Liver (tissue), 9 donors: ENCODE measurements around the gene SEMA3G. TPM values are rescaled to one million over a fixed set of nuclear protein-coding genes. Genes with fewer than 3 reads are reported as not detected.

Source experiments
- DNase-seq: peaks from one replicate; pipeline ENCODE4 v3.0.0-alpha.2; 2017; ENCODE audit warnings: low spot score
- H3K27ac ChIP-seq, 2 donors: one replicate each; pipeline ENCODE4 v1.7.0; 2013; ENCODE audit warnings: inconsistent platforms in 2 of 2, low read length in 2 of 2, control low read depth in 1 of 2, low read depth in 1 of 2, mild to moderate bottlenecking in 1 of 2
- H3K27me3 ChIP-seq, 4 donors: one replicate each; pipeline versions ENCODE4 v1.6.1 to v1.7.0; 2013; ENCODE audit warnings: low read length in 3 of 4, inconsistent platforms in 1 of 4, mild to moderate bottlenecking in 1 of 4, moderate library complexity in 1 of 4; ENCODE audit not compliant: control insufficient read depth in 4 of 4, insufficient read depth in 4 of 4
- H3K36me3 ChIP-seq, 4 donors: one replicate each; pipeline versions ENCODE4 v1.6.1 to v1.7.0; 2013; ENCODE audit warnings: low read length in 3 of 4, mild to moderate bottlenecking in 3 of 4, low read depth in 1 of 4, moderate library complexity in 1 of 4; ENCODE audit not compliant: control insufficient read depth in 4 of 4, insufficient read depth in 3 of 4
- H3K4me1 ChIP-seq, 4 donors: one replicate each; pipeline versions ENCODE4 v1.6.1 to v1.7.0; 2013; ENCODE audit warnings: low read length in 3 of 4, mild to moderate bottlenecking in 3 of 4, moderate library complexity in 1 of 4; ENCODE audit not compliant: control insufficient read depth in 4 of 4, insufficient read depth in 4 of 4
- H3K4me3 ChIP-seq, 3 donors: one replicate each; pipeline versions ENCODE4 v1.6.1 to v1.7.0; 2013; ENCODE audit warnings: low read length in 3 of 3, control low read depth in 1 of 3, low read depth in 1 of 3, mild to moderate bottlenecking in 1 of 3
- H3K9ac ChIP-seq, 2 donors: one replicate each; pipeline ENCODE4 v1.7.0; 2013; ENCODE audit warnings: low read length in 2 of 2, mild to moderate bottlenecking in 2 of 2, moderate library complexity in 2 of 2, control low read depth in 1 of 2, low read depth in 1 of 2
- H3K9me3 ChIP-seq, 4 donors: one replicate each; pipeline versions ENCODE4 v1.6.1 to v1.7.0; 2013; ENCODE audit warnings: low read length in 3 of 4; ENCODE audit not compliant: control insufficient read depth in 4 of 4
- EGR1 ChIP-seq, 2 donors: IDR thresholded peaks; 2 replicates each; pipeline ENCODE4 v1.6.1; 2016 to 2018; ENCODE audit warnings: antibody characterized with exemption in 2 of 2, low read depth in 2 of 2
- FOXA1 ChIP-seq: IDR thresholded peaks from 2 replicates; pipeline ENCODE4 v1.6.1; 2016; ENCODE audit warnings: antibody characterized with exemption
- FOXA2 ChIP-seq: IDR thresholded peaks from 2 replicates; pipeline ENCODE4 v1.6.1; 2016; ENCODE audit warnings: antibody characterized with exemption
- GABPA ChIP-seq, 2 donors: IDR thresholded peaks in 1 of 2; conservative IDR thresholded peaks in 1 of 2; 2 replicates each; pipeline ENCODE4 v1.6.1; 2016; ENCODE audit warnings: antibody characterized with exemption in 2 of 2, mild to moderate bottlenecking in 1 of 2, moderate library complexity in 1 of 2
- HNF4A ChIP-seq, 2 donors: conservative IDR thresholded peaks; 2 replicates each; pipeline ENCODE4 v1.6.1; 2016; ENCODE audit warnings: antibody characterized with exemption in 2 of 2, mild to moderate bottlenecking in 2 of 2
- HNF4G ChIP-seq: IDR thresholded peaks from 2 replicates; pipeline ENCODE4 v1.6.1; 2016; ENCODE audit warnings: antibody characterized with exemption
- JUND ChIP-seq, 2 donors: IDR thresholded peaks; 2 replicates each; pipeline ENCODE4 v1.6.1; 2016; ENCODE audit warnings: antibody characterized with exemption in 2 of 2
- MAX ChIP-seq: IDR thresholded peaks from 2 replicates; pipeline ENCODE4 v1.6.1; 2016; ENCODE audit warnings: antibody characterized with exemption
- NR2F2 ChIP-seq: IDR thresholded peaks from 2 replicates; pipeline ENCODE4 v1.6.1; 2016; ENCODE audit warnings: antibody characterized with exemption
- RAD21 ChIP-seq, 2 donors: IDR thresholded peaks; 2 replicates each; pipeline ENCODE4 v1.6.1; 2016; ENCODE audit warnings: antibody characterized with exemption in 2 of 2, mild to moderate bottlenecking in 2 of 2
- RXRA ChIP-seq, 2 donors: IDR thresholded peaks; 2 replicates each; pipeline ENCODE4 v1.6.1; 2017 to 2018; ENCODE audit warnings: antibody characterized with exemption in 2 of 2, mild to moderate bottlenecking in 1 of 2
- SP1 ChIP-seq: IDR thresholded peaks from 2 replicates; pipeline ENCODE4 v1.6.1; 2018; ENCODE audit warnings: antibody characterized with exemption, mild to moderate bottlenecking
- TAF1 ChIP-seq: conservative IDR thresholded peaks from 2 replicates; pipeline ENCODE4 v1.6.1; 2016; ENCODE audit warnings: antibody characterized with exemption, mild to moderate bottlenecking
- YY1 ChIP-seq: IDR thresholded peaks from 2 replicates; pipeline ENCODE4 v1.6.1; 2016; ENCODE audit warnings: antibody characterized with exemption, mild to moderate bottlenecking
- WGBS: extraction: QIAGEN DNeasy Blood & Tissue Kit; methylation state at CpG from one replicate; pipeline ENCODE4 v1.1.7; 2013; 5-methylcytosine and 5-hydroxymethylcytosine counted together
- polyA plus RNA-seq, 2 donors: library from polyadenylated mRNA; stranded (reverse) in 1 of 2; unstranded in 1 of 2; fragments of 200-250 nt in 1 of 2; fragments of >200 nt in 1 of 2; fragmentation: Nextera tagmentation in 1 of 2; extraction: Ambion mirVana in 1 of 2; gene quantifications; one replicate each; pipeline versions ENCODE4 v1.2.1 to v1.2.3, GENCODE V29; 2013 to 2015
- total RNA-seq, 2 donors: library from RNA; depleted of rRNA; stranded (reverse); fragments of >200 nt; gene quantifications; one replicate each; pipeline ENCODE4 v1.2.3, GENCODE V29; 2014
- TF ChIP-seq, protein P1 (sequence below): fragments of 150-350 bp; IDR thresholded peaks from 2 replicates; pipeline ENCODE4 v1.5.1; 2017; ENCODE audit warnings: improper control_type of control experiment, low read depth, low read length; ENCODE audit not compliant: missing input control
- TF ChIP-seq, protein P2 (sequence below): IDR thresholded peaks from 2 replicates; pipeline ENCODE4 v1.6.1; 2016; ENCODE audit warnings: antibody characterized with exemption, mild to moderate bottlenecking
- TF ChIP-seq, protein P3 (sequence below): IDR thresholded peaks from 2 replicates; pipeline ENCODE4 v1.6.1; 2016; ENCODE audit warnings: antibody characterized with exemption
- donor health status: healthy.
- donor health status: healthy.
- donor health status: healthy.
- donor health status: healthy.
- donor health status: healthy.

Gene SEMA3G
- total and polyA plus RNA-seq, 4 donors, result 0.47 to 1.2 (median 0.74) TPM

DNA sequence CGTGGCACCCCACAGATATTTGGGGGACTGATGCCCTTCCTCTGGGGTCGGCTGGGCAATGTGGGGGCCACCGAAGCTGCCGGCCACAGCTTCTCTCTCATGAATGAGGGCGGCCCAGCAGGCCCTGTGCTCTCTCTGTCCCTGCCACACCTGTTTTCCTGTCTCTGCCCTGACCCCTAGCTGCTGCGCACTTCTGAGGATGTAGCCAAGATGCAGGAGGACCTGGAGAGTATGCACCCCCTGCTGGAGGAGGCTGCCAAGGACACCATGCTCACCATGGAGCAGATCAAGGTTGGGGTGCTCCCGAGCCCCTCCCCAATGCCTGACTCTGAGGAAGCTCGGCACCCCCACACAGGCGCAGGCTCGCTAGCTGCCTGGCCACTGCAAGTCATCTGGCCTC, 59.7 kb downstream of the SEMA3G start:
- Histone ChIP-seq H3K9me3 (no peaks in the 10 kb centered on the region), H3K4me1 (no peaks in the 10 kb centered on the region), H3K27ac (no peak overlapping the region), H3K4me3 (no peak overlapping the region), H3K36me3 (peaks cover 0 to 39% (median 7%) of the 10 kb centered on the region in 4 donors), H3K27me3 (no peaks in the 10 kb centered on the region), H3K9ac (no peak overlapping the region)
- WGBS, result 90% methylated on average over 10 of the region's 10 CpGs
- no peak for DNase-seq
- no peak for TF ChIP-seq FOXA1
- TF ChIP-seq JUND (IDR thresholded peaks at IDR 0.05), result no peak
- TF ChIP-seq TAF1, result no peak
- TF ChIP-seq HNF4G, result no peak
- no peak for TF ChIP-seq MAX
- no peak for TF ChIP-seq FOXA2
- no peak for TF ChIP-seq HNF4A (conservative IDR thresholded peaks at IDR 0.05)
- TF ChIP-seq RXRA (IDR thresholded peaks at IDR 0.05), result no peak
- TF ChIP-seq, protein P1, sequence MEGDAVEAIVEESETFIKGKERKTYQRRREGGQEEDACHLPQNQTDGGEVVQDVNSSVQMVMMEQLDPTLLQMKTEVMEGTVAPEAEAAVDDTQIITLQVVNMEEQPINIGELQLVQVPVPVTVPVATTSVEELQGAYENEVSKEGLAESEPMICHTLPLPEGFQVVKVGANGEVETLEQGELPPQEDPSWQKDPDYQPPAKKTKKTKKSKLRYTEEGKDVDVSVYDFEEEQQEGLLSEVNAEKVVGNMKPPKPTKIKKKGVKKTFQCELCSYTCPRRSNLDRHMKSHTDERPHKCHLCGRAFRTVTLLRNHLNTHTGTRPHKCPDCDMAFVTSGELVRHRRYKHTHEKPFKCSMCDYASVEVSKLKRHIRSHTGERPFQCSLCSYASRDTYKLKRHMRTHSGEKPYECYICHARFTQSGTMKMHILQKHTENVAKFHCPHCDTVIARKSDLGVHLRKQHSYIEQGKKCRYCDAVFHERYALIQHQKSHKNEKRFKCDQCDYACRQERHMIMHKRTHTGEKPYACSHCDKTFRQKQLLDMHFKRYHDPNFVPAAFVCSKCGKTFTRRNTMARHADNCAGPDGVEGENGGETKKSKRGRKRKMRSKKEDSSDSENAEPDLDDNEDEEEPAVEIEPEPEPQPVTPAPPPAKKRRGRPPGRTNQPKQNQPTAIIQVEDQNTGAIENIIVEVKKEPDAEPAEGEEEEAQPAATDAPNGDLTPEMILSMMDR, result no peak
- TF ChIP-seq, protein P2, sequence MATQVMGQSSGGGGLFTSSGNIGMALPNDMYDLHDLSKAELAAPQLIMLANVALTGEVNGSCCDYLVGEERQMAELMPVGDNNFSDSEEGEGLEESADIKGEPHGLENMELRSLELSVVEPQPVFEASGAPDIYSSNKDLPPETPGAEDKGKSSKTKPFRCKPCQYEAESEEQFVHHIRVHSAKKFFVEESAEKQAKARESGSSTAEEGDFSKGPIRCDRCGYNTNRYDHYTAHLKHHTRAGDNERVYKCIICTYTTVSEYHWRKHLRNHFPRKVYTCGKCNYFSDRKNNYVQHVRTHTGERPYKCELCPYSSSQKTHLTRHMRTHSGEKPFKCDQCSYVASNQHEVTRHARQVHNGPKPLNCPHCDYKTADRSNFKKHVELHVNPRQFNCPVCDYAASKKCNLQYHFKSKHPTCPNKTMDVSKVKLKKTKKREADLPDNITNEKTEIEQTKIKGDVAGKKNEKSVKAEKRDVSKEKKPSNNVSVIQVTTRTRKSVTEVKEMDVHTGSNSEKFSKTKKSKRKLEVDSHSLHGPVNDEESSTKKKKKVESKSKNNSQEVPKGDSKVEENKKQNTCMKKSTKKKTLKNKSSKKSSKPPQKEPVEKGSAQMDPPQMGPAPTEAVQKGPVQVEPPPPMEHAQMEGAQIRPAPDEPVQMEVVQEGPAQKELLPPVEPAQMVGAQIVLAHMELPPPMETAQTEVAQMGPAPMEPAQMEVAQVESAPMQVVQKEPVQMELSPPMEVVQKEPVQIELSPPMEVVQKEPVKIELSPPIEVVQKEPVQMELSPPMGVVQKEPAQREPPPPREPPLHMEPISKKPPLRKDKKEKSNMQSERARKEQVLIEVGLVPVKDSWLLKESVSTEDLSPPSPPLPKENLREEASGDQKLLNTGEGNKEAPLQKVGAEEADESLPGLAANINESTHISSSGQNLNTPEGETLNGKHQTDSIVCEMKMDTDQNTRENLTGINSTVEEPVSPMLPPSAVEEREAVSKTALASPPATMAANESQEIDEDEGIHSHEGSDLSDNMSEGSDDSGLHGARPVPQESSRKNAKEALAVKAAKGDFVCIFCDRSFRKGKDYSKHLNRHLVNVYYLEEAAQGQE, result no peak
- TF ChIP-seq NR2F2, result no peak
- TF ChIP-seq RAD21 (IDR thresholded peaks at IDR 0.05), result no peak
- TF ChIP-seq SP1, result no peak
- TF ChIP-seq, protein P3, sequence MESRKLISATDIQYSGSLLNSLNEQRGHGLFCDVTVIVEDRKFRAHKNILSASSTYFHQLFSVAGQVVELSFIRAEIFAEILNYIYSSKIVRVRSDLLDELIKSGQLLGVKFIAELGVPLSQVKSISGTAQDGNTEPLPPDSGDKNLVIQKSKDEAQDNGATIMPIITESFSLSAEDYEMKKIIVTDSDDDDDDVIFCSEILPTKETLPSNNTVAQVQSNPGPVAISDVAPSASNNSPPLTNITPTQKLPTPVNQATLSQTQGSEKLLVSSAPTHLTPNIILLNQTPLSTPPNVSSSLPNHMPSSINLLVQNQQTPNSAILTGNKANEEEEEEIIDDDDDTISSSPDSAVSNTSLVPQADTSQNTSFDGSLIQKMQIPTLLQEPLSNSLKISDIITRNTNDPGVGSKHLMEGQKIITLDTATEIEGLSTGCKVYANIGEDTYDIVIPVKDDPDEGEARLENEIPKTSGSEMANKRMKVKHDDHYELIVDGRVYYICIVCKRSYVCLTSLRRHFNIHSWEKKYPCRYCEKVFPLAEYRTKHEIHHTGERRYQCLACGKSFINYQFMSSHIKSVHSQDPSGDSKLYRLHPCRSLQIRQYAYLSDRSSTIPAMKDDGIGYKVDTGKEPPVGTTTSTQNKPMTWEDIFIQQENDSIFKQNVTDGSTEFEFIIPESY, result no peak
- TF ChIP-seq GABPA (IDR thresholded peaks at IDR 0.05 in 1 of 2, conservative IDR thresholded peaks at IDR 0.05 in 1 of 2), result no peak

GRCh38 chr3:52384019-52384761, 60.7 kb downstream of the SEMA3G start:
- no peak for DNase-seq
- Histone ChIP-seq H3K36me3 (peaks cover 0 to 36% (median 7%) of the 10 kb centered on the region in 4 donors), H3K4me1 (no peaks in the 10 kb centered on the region), H3K4me3 (no peak overlapping the region), H3K9ac (no peak overlapping the region), H3K27ac (no peak overlapping the region), H3K27me3 (no peaks in the 10 kb centered on the region), H3K9me3 (no peaks in the 10 kb centered on the region)
- 83% methylated on average over 9 of the region's 9 CpGs for WGBS
- TF ChIP-seq RXRA (IDR thresholded peaks at IDR 0.05), result no peak
- no peak for TF ChIP-seq EGR1 (IDR thresholded peaks at IDR 0.05; ENCODE audit: low read depth in 2 of 2)
- TF ChIP-seq YY1, result no peak
- TF ChIP-seq, protein P1, result no peak
- no peak for TF ChIP-seq FOXA2
- no peak for TF ChIP-seq HNF4G
- TF ChIP-seq FOXA1, result no peak
- TF ChIP-seq, protein P3, result no peak
- TF ChIP-seq JUND (IDR thresholded peaks at IDR 0.05), result no peak
- TF ChIP-seq SP1, result no peak
- no peak for TF ChIP-seq NR2F2
- no peak for TF ChIP-seq RAD21 (IDR thresholded peaks at IDR 0.05)
